GM10847 (cell line): ENCODE results near the gene CENPS.

ENCODE experiments used
- POLR2A ChIP-seq: IDR thresholded peaks from 2 replicates; pipeline ENCODE4 v1.6.1; 2011; ENCODE audit not compliant: insufficient read length; ENCODE audit errors: extremely low read depth

Gene CENPS

DNA sequence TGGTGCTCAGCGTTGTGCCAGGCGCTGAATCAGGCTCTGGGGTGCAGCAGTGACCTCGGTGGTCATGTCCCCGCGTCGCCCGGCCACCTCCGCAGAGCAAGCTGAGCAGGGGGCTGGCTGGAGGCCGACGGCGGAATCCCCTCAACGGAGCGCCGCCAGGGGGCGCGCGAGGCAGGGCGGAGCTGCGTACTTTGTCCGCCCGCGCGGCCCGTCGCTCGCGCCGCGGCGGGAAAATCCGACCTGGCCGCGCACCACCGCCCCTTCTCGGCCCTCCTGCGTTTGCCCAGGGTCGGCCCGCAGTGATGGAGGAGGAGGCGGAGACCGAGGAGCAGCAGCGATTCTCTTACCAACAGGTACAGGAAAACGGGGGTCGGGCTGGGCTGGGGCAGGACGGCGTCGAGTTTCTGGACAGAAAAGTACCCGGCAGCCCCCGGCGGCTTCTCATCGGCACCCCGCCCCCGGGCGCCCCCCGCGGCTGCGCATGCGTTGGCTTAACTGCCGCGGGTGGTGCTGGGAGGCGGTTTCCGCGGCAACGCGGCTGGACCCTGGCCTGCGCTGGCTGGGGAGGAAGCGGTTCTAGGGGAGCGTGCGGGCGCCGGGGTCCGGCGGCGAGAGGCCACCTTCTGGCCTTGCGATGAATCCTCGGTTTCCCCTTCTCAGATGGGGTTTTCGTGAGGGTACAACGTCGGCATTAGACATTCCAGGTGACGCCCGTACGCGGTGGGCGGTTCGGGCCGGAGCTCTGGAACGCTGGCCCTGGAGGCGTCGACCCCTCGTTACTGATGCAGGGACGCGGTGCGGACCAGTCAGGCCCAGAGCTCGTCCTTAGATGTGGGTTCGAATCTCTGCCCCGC is at the start of gene CENPS:
TSS of gene CENPS (plus strand) at position 218 of the 854 bp plus-strand sequence. CDS start at position 303, 85 bp downstream.
- peak; percentile 51 for TF ChIP-seq POLR2A

DNA sequence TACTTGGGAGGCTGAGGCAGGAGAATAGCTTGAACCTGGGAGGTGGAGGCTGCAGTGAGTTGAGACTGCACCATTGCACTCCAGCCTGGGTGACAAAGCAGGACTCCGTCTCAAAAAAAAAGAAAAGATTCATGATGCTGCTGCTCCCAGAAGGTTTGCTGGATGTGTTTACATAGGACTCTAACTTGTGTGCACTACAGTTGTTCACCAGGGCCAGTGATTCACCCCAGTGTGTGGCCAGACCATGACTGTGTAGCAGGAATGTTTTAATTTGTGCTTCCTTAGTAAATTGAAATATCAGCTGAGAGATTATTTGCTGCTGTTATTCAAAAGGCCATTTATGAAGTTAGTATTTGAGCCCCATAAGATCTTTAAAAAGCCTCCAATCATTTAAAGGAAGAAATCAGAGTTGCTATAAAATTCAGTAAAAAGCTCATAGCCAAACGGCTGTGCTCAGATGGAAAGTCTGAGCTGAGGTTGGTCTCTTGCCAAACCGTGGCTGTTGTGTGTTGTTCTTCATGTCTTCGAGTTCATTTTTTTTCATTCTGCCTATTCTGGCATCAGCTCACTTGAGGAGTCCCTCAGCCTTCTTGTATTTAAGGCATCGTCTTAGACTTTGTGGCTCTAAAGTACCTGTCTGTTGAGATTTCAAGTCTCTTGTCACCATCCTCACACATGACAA is 49.5 kb upstream of the CENPS start:
- TF ChIP-seq POLR2A: no peak

DNA sequence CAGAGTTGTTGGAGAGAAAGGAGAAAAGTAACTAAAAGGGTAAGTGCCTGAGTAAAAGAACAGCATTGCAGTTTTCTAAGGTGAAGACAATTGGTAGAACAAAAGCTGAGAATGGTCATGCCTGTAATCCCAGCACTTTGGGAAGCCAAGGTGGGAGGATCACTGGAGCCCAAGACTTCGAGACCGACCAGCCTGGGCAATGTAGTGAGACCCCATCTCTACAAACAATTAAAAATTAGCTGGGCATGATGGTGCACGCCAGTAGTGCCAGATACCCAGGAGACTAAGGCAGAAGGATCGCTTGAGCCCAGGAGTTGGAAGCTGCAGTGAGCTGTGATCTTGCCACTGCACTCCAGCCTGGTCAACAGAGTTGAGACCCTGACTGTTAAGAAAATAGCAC is 46.6 kb upstream of the CENPS start:
- no peak for TF ChIP-seq POLR2A

DNA sequence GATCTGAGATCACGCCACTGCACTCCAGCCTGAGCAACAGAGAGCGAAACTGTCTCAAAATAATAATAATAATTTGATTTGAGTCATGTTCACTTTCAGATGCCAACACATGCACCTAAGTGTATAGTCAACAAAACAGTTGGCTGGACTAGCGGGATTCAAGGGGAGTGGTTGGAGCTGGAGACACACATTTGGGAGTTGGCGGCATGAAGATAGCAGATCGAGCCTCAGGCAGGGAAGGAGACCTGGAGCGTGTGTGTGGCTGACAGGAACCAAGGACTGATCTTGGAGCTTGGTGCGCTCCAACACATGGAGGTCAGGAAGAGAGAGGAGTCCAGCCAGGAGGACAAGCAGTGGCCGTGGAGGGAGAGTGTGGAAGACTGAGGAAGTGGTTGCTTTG is 46.0 kb upstream of the CENPS start:
- TF ChIP-seq POLR2A: no peak

DNA sequence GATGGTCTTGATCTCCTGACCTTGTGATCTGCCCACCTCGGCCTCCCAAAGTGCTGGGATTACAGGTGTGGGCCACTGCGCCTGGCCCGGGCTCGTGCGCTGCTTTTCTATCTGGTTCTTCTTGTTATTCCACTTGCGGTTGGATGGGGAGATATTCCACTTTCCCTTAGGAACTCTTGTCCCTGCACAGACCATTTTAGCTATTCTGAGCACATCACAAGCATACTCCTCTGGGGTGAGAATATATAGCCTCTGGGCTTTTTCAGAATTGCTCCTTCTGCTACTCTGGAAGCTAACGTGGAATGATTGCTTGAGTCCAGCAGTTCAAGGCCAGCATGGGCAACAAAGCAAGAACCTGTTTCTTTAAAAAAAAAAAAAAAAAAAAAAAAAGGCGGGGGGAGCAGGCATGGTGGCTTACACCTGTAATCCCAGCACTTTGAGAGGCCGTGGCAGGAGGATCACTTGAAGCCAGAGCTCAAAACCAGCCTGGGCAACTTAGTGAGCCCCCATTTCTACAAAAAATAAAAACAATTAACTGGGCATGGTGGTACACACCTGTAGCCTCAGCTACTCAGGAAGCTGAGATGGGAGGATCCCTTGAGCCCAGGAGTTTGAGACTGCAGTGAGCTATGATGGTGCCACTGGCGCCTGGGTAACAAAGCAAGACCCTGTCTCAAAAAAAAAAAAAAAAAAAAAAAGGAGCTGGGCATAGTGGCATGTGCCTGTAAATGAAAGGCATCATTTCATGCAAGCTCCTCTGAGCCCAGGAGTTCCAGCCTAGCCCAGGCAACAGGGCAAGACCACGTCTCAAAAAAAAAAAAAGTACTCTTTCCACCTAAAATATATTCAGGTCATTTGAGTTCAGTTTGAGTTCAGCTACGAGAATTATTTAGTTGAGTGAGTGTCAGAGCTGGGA is 43.2 kb upstream of the CENPS start:
- no peak for TF ChIP-seq POLR2A

DNA sequence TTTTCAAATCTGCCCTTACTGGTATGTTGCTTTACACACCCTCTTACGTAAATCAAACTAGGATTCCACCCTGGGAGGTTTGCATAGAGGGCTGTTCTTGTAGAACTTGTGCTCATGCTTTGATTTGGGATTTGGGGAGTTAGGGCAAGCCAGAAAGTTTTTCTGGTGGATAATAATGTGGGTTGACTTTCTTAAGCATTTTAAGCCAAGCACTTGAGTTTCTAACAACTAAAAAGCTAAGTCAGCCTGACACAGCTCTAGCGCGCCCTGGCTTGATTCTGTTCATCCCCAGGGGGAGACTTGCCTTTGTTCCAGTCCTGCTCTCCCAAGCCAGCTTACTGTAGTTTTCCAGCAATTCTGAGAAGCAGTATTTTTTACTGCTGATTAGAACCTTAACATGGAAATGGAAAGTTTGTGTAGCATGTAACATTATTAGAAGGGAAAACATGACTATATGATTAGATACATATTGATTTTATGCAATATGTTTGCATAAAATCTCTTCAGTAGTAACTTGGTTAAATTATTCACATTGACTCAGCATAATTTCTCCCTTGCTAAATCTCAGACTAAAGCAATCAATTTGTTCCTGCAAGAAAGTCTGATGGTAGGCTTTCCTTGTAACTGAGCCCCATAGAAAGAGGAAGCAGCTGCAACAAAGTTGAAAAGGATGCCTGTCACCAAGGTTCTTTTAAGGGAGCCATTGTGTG is 42.4 kb upstream of the CENPS start:
- no peak for TF ChIP-seq POLR2A

DNA sequence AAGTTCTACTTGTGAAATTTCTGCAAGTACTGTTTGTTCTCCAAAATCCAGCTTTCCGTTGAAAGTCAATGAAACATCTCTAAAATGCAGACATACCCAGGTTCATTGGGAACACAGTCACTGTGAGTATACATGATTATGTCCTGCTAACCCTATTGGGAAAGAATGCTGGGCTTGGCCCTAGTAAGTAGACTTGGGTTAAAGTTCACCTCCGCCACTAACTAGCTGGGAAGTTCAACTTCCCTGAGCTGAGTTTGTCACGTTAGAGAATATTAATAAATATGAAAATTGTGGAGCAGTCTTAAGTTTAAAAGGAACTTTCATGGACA is 41.9 kb upstream of the CENPS start:
- no peak for TF ChIP-seq POLR2A

DNA sequence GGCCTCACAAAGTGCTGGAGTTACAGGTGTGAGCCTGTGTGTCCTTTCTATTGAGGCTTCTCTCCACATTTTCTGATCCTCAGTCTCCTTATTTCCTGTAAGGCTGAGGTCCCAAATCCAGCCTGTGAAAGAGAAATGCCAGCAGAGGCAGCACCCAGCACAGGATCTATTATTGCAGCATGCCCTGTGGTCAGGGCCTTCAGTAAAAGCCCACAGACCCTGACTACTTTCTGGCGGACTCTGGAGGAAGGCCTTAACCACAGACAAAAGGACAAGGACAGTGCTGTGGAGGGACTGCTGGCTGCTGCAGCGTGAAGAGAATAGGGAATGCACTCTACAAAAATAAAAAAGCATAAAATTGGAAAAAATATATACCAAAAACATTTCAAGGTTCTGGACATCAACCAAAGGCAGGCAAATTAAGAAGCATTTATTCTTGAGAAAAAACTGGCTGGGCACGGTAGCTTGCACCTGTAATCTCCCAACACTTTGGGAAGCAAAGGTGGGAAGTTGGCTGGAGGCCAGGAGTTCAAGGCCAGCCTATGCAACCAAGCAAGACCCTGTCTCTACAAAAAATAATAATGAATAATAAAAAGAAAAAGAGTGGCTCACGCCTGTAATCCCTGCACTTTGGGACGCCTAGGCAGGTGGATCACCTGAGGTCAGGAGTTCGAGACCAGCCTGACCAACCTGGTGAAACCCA is 40.8 kb upstream of the CENPS start:
- no peak for TF ChIP-seq POLR2A

DNA sequence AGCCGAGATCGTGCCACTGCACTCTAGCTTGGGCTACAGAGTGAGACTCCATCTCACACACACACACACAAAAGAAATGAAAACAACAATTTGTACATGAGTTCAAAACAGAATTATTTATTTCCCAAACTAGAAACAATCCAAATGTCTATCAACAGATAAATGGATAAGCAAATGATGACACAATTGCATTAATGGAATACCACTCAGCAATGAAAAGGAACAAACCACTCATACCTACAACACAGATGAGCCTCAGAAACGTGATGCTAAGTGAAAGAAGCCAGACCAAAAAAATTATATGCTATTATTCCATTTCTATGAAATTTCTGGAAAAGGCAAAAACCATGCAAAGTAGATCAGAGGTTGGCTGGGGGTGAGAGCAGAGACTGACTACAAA is 33.4 kb upstream of the CENPS start:
- TF ChIP-seq POLR2A: no peak

DNA sequence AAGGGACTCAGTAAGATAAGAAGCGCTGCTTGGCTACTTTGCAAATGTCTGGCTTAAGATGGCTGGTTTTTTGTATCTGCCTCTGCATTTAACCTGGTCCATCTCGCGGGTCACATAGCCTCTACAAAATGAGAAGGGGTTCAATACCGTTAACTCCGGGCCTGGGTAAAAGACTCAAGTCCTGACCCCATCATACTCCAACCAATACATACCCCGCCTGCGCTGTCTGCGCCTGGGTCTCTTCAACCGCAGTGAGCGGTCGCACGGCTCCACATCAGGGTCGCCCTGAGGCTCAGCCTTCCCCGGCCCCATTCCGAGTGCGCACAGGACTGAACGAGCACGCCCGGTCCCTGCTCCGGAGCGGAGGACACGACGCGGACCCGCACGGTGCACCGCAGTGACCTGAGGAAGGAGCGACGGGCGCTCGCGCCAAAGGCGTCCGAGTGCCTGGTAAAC is 31.9 kb upstream of the CENPS start:
- no peak for TF ChIP-seq POLR2A

DNA sequence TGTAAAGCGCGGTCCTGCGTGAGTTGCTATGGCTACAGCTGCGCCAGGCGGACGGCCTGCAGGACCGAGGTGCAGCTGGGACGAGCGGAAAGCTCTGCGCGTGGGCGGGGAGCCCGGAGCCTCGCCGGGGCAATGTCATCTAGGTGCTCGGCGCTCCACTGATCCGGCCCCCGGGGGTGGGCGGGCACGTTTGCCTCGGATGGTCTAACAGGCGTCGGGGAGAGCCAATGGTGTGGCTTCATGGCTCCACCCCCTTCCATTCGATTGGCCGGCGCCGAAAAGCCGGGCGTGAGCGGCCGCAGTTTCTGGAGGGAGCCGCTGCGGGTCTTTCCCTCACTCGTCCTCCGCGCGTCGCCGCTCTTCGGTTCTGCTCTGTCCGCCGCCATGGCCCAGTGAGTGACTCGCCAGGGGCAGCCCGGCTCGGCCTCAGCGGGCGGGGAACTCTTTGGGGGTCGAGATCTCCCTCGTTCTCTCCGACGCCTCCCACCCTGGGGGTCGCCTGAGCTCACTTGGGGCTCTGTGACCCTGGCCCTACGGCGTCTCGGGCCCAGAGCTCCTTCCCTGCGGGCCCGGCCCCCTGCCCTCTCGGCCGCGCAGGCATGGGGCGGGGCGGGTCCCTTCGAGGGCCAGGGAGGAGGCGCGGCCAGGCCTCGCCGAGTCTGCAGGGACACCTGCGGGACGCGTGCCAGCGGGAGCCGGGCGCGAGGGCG is 31.3 kb upstream of the CENPS start, which contains the start of gene PGD:
TSS of gene PGD (plus strand) at position 331 of the 710 bp plus-strand sequence. CDS start at position 385, 54 bp downstream.
- TF ChIP-seq POLR2A: peak; percentile 68

DNA sequence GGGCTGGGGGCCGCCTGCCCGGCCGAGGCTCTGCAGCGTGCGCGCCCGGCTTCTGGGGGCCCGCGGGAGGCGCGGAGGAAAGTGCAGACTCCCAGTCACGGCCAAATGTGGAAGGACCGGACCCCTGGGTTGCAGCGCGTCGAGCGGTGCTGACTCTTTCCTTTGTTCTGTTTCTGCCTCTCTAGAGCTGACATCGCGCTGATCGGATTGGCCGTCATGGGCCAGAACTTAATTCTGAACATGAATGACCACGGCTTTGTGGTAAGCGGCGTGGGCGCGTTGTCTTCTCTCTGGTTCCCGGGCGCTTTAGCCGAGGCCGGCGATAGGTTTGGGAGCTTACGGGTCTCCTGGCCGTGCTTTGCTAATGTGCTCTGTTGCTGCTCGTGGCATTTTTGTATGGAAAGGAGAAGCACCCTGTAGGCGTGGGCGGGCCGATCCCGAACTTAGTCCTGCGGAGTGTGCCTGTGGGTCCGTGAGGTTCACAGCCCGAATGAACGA is 30.7 kb upstream of the CENPS start:
- TF ChIP-seq POLR2A: no peak

DNA sequence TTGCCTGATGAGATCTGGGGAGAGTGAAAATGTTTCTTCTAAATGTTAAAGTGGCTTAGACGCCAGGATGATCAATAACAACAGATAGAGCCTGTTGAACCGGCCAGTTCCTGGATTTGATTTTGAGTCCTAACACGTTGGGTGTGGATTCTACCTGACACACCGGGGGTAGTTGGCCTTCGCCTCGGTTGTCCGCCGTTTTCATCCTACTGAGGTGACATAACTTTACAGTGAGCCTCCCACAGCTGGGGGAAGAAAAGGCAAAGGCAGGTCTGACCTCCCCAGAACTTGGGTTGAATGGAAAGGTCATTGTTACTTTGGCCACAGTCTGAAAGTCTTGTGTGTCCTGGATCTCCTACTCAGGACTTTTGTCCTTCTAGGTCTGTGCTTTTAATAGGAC is 30.2 kb upstream of the CENPS start:
- no peak for TF ChIP-seq POLR2A
